CD1c-positive myeloid dendritic cell (primary cell): ENCODE data around the gene ZFHX3.
A peak's percentile ranks its signal among the peaks of the same experiment; 100 is the strongest.
"Not testable (repeated sequence)": the region's sequence is repeated elsewhere in the genome, so short reads cannot be mapped to it uniquely, and the experiment has no call there.

Source experiments
- DNase-seq: peaks from one replicate; pipeline ENCODE4 v3.0.0-alpha.2; 2016; ENCODE audit errors: extremely low spot score

ZFHX3 gene

GRCh38 chr16:73047536-73048291 is at the start of gene ZFHX3:
Gene ZFHX3, minus strand, starts transcription at chr16:73048128. Its CDS starts 87,983 bp downstream, at chr16:72960145.
- DNase-seq = peak; percentile 80

GRCh38 chr16:73096510-73096909 is 48.6 kb upstream of the ZFHX3 start:
- DNase-seq = no peak

GRCh38 chr16:73095885-73096421 is 48.0 kb upstream of the ZFHX3 start:
- no peak for DNase-seq

- DNase-seq = no peak
Observed at GRCh38 chr16:73095142-73095820, 47.4 kb upstream of the ZFHX3 start.

GRCh38 chr16:73094371-73094770 is 46.4 kb upstream of the ZFHX3 start:
- DNase-seq = no peak

GRCh38 chr16:73093146-73094144 is 45.5 kb upstream of the ZFHX3 start:
- no peak for DNase-seq

- DNase-seq = no peak
Observed at GRCh38 chr16:73092236-73092781, 44.4 kb upstream of the ZFHX3 start.

- no peak for DNase-seq
Observed at GRCh38 chr16:73091174-73091573, 43.2 kb upstream of the ZFHX3 start.

GRCh38 chr16:73089420-73089819 is 41.5 kb upstream of the ZFHX3 start:
- DNase-seq = no peak

GRCh38 chr16:73086108-73086507 is 38.2 kb upstream of the ZFHX3 start:
- peak; percentile 93 for DNase-seq

GRCh38 chr16:73083271-73083670 is 35.3 kb upstream of the ZFHX3 start:
- DNase-seq = no peak

- peak; percentile 52 for DNase-seq
Observed at GRCh38 chr16:73082634-73083051, 34.7 kb upstream of the ZFHX3 start.

GRCh38 chr16:73080931-73081330 is 33.0 kb upstream of the ZFHX3 start:
- DNase-seq = no peak

GRCh38 chr16:73076324-73076810 is 28.4 kb upstream of the ZFHX3 start:
- no peak for DNase-seq

GRCh38 chr16:73074382-73074781 is 26.5 kb upstream of the ZFHX3 start:
- no peak for DNase-seq

GRCh38 chr16:73072051-73072450 is 24.1 kb upstream of the ZFHX3 start:
- DNase-seq = not testable (repeated sequence)

- no peak for DNase-seq
Observed at GRCh38 chr16:73071131-73071940, 23.4 kb upstream of the ZFHX3 start.

GRCh38 chr16:73069581-73070262 is 21.8 kb upstream of the ZFHX3 start:
- no peak for DNase-seq

- DNase-seq = peak; percentile 92
Observed at GRCh38 chr16:73068541-73069401, 20.8 kb upstream of the ZFHX3 start.
